ENCODE measurements around the gene FXYD1. TPM values are rescaled to one million over a fixed set of nuclear protein-coding genes. Genes with fewer than 3 reads are reported as not detected.
A peak's percentile ranks its signal among the peaks of the same experiment; 100 is the strongest.

The FXYD1 gene
- total RNA-seq, 1 donor from 2014 or later = not detected

GRCh38 chr19:35094656-35095055 lies 44.0 kb upstream of the FXYD1 start:
- no peaks in the 10 kb centered on the region for H3K9me3 ChIP-seq (ENCODE audit: low read depth)
- Mint-ChIP-seq H3K36me3 (no peaks in the 10 kb centered on the region), H3K4me3 (no peak overlapping the region), H3K27me3 (ENCODE audit: insufficient read depth, low read depth) (peaks cover 4% of the 10 kb centered on the region), H3K27ac (no peak overlapping the region), H3K4me1 (no peaks in the 10 kb centered on the region), H3K9me3 (no peaks in the 10 kb centered on the region)
- no peaks in the 10 kb centered on the region for H3K4me1 ChIP-seq
- H3K9ac ChIP-seq = no peak overlapping the region
- TF ChIP-seq EZH2phosphoT487 (IDR thresholded peaks at IDR 0.05) (no peak), EZH2 (IDR thresholded peaks at IDR 0.05) (no peak)
- TF ChIP-seq, protein P1, sequence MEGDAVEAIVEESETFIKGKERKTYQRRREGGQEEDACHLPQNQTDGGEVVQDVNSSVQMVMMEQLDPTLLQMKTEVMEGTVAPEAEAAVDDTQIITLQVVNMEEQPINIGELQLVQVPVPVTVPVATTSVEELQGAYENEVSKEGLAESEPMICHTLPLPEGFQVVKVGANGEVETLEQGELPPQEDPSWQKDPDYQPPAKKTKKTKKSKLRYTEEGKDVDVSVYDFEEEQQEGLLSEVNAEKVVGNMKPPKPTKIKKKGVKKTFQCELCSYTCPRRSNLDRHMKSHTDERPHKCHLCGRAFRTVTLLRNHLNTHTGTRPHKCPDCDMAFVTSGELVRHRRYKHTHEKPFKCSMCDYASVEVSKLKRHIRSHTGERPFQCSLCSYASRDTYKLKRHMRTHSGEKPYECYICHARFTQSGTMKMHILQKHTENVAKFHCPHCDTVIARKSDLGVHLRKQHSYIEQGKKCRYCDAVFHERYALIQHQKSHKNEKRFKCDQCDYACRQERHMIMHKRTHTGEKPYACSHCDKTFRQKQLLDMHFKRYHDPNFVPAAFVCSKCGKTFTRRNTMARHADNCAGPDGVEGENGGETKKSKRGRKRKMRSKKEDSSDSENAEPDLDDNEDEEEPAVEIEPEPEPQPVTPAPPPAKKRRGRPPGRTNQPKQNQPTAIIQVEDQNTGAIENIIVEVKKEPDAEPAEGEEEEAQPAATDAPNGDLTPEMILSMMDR (IDR thresholded peaks at IDR 0.05) = no peak
- H3F3A ChIP-seq (ENCODE audit: low read depth) = no peaks in the 10 kb centered on the region
- no peak for DNase-seq (ENCODE audit: low spot score)
- no peak overlapping the region for H3K4me2 ChIP-seq
- H3K27me3 ChIP-seq = peaks cover 8% of the 10 kb centered on the region
- no peak overlapping the region for H3K27ac ChIP-seq
- H3K79me2 ChIP-seq (ENCODE audit: low read depth) = no peaks in the 10 kb centered on the region
- no peak overlapping the region for H3K4me3 ChIP-seq
- no peaks in the 10 kb centered on the region for H3K36me3 ChIP-seq
- H4K20me1 ChIP-seq (ENCODE audit: low read depth) = no peaks in the 10 kb centered on the region
- H2AFZ ChIP-seq (replicated peaks) = no peak overlapping the region

DNA sequence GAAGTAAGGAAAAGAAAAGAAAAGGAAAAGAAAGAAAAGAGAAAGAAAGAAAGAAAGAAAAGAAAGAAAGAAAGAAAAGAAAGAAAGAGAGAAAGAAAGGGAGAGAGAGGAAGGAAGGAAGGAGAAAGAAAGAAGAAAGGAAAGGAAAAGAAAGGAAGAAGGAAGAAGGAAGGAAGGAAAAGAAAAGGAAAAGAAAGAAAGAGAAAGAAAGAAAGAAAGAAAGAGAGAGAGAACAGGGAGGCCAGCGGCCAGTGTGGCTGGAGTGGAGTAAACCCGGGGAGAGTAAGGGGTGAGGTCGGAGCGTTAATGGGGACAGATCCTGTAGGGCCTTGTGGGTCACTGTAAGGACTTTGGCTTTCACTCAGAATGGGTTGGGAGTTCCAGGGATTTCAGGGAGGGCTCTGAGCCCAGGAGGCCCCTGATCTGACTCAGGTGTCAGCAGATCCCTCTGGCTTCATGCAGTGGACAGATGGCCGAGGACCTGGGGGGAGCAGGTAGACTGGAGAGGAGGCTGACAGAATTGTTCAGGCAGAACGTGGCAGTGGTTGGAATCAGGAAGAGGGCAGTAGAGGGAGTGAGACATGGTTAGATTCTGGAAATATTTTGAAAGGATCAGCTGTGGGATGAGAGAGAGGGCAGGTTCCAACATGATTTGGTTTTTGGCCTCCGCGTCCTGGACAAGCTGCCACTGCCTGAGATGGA lies 42.8 kb upstream of the FXYD1 start:
- Histone ChIP-seq H3K4me3 (no peak overlapping the region), H2AFZ (replicated peaks) (no peak overlapping the region), H3K27ac (no peak overlapping the region), H3K4me2 (no peak overlapping the region), H3K4me1 (no peaks in the 10 kb centered on the region), H3K79me2 (ENCODE audit: low read depth) (no peaks in the 10 kb centered on the region), H3K9ac (no peak overlapping the region), H3K36me3 (no peaks in the 10 kb centered on the region), H3K9me3 (ENCODE audit: low read depth) (no peaks in the 10 kb centered on the region), H4K20me1 (ENCODE audit: low read depth) (no peaks in the 10 kb centered on the region), H3K27me3 (peaks cover 5% of the 10 kb centered on the region), H3F3A (ENCODE audit: low read depth) (no peaks in the 10 kb centered on the region)
- Mint-ChIP-seq H3K4me3 (no peak overlapping the region), H3K9me3 (no peaks in the 10 kb centered on the region), H3K27ac (peak overlapping the region; percentile 34), H3K4me1 (no peaks in the 10 kb centered on the region), H3K27me3 (ENCODE audit: insufficient read depth, low read depth) (peaks cover 6% of the 10 kb centered on the region), H3K36me3 (no peaks in the 10 kb centered on the region)
- DNase-seq (ENCODE audit: low spot score) = no peak
- TF ChIP-seq, protein P1 (IDR thresholded peaks at IDR 0.05) = no peak
- TF ChIP-seq EZH2phosphoT487 (IDR thresholded peaks at IDR 0.05) (no peak), EZH2 (IDR thresholded peaks at IDR 0.05) (no peak)

DNA sequence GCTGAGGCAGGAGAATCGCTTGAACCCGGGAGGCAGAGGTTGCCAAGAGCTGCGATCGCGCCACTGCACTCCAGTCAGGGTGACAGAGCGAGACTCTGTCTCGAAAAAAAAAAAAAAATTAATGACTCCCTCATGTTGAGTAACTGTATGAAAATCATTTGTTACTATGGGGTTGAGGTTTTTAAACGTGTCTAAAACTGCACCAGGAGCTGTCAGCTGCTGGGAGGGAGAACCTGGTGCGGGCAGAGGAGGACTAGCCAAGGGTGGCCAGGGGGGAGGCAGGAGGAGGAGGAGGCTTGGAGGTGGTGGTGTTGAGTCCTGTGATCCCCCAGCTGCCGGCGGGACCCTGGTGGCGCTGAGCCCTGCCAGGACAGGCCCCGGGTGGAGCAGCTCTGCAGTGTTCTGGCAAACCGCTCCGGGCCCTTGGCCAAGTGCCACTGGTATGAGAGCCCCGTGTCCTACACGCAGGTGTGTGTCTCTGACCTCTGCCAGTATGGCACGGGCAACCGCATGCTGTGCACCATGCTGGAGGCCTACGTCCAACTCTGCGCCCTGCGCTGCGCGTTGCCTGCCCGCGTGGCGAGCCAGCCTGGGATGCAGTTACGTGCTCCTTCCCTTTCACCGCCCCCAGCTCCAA lies 40.1 kb upstream of the FXYD1 start:
- no peaks in the 10 kb centered on the region for H3K4me1 Mint-ChIP-seq
- Histone ChIP-seq H3K79me2 (ENCODE audit: low read depth) (no peaks in the 10 kb centered on the region), H3F3A (ENCODE audit: low read depth) (no peaks in the 10 kb centered on the region), H2AFZ (replicated peaks) (no peak overlapping the region), H3K4me3 (no peak overlapping the region), H3K9ac (no peak overlapping the region), H3K4me2 (no peak overlapping the region), H3K27me3 (no peaks in the 10 kb centered on the region), H4K20me1 (ENCODE audit: low read depth) (no peaks in the 10 kb centered on the region), H3K4me1 (no peaks in the 10 kb centered on the region), H3K36me3 (no peaks in the 10 kb centered on the region), H3K9me3 (ENCODE audit: low read depth) (no peaks in the 10 kb centered on the region), H3K27ac (no peak overlapping the region)
- no peak overlapping the region for H3K4me3 Mint-ChIP-seq
- no peak for TF ChIP-seq EZH2 (IDR thresholded peaks at IDR 0.05)
- TF ChIP-seq, protein P1 (IDR thresholded peaks at IDR 0.05) = no peak
- no peak for TF ChIP-seq EZH2phosphoT487 (IDR thresholded peaks at IDR 0.05)
- H3K27ac Mint-ChIP-seq = no peak overlapping the region
- H3K36me3 Mint-ChIP-seq = no peaks in the 10 kb centered on the region
- H3K27me3 Mint-ChIP-seq (ENCODE audit: insufficient read depth, low read depth) = peaks cover 6% of the 10 kb centered on the region
- no peak for DNase-seq (ENCODE audit: low spot score)
- no peaks in the 10 kb centered on the region for H3K9me3 Mint-ChIP-seq

Data from neural progenitor cell (in vitro differentiated cells).